OCI-LY1 (cell line): ENCODE data around the gene PIGQ.

Source experiments
- CTCF ChIP-seq: fragments of 200-600 bp; sonication (generic), shearing (Covaris generic); IDR thresholded peaks from 2 replicates; pipeline ENCODE4 v1.5.1; 2017; ENCODE audit warnings: mild to moderate bottlenecking, antibody characterized with exemption, low read length, moderate library complexity, mixed read lengths
- EZH2 ChIP-seq: fragments of 200-600 bp; sonication (generic), shearing (Covaris generic); IDR thresholded peaks from 2 replicates; pipeline ENCODE4 v1.8.0; 2017; ENCODE audit warnings: borderline replicate concordance, mixed run types, mild to moderate bottlenecking, antibody characterized with exemption, low read length, moderate library complexity, mixed read lengths

- no peak for TF ChIP-seq CTCF
- TF ChIP-seq EZH2: no peak
Observed at GRCh38 chr16:586645-587590, 17.1 kb downstream of the PIGQ start.
